GF-D8 (cell line): ENCODE results near the gene NHLH1.

ENCODE experiments used
- DNase-seq: peaks from one replicate; lab custom pipeline; 2025; lab: John Stamatoyannopoulos, UW

NHLH1 gene

DNA sequence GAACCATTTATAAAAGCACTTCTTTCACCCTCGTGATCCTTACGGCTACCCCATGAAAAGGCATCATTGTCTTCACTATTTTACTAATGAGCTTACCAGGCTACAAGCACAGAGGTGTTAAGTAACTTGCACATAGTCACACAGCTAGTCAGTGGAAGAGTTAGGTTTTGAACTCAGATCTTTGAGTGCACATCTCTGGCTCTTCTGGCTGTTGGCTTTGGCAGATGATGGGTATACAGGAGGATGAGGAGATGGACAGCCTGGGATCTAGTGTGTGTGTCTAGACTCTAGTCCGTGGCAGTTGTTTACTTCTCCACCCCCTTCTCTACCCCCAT is 45.1 kb downstream of the NHLH1 start:
- DNase-seq = no peak

DNA sequence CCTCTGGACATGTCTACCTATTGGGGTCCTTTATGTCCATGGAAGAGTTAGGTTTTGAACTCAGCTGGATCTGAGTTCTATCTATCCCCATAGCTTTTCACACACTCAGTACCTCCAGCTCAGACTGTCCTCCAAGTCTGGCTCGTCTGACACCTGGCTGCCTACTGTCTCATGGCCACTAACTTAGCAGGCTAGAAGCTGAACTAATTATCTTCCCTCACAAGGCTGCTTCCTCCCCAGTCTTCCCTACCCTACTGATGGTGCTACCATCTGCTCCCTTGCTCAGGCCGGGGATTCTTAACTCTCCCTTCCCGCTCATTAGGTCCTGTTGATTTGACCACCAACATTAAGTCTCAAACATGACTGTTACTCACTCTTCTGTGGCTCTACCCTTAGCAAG is 46.8 kb downstream of the NHLH1 start:
- no peak for DNase-seq

DNA sequence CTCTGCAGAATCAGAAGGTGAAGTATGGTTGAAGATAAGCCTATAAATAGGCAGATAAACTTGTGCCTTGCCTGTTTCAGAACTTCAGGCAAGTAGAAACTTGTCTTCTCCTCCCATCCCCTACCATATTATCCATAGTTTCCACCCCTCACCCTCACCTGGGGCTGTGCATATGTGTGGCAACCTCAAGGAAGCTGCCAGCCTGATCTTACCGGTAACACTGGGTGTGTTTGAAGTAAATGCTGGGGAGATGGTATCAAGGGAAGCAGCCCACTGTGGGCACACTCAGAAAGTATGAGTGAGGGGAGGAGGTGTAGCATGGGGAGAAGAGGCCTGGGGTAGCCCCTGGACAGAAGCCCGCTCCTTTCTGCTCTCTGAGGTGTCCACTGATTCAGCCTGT is 48.0 kb downstream of the NHLH1 start:
- DNase-seq = no peak

DNA sequence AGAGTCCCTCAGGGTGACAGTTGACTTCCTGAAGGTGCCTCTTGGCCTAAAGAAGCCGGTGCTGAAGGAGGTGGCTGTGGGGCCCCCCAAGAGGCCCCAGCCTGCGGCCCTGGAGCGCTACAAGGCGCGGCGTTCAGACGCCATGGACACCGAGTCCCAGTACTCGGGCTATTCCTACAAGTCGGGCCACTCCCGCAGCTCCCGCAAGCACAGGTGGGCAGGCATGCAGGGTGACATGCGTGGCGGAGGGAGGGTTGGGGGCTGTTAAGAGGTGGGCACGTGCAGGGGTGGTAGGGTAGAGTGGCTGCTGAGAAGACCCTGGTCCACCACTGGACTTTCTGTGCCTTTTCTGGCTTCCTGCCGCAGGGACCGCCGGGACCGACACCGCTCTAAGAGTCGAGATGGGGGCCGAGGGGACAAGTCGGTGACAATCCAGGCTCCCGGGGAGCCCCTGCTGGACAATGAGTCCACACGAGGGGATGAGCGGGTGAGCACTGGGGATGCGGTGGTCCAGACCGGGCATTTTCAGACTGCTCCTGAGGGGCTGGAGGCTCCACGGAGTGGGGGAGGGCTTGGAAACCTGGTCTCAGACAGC is 48.9 kb downstream of the NHLH1 start:
- no peak for DNase-seq

DNA sequence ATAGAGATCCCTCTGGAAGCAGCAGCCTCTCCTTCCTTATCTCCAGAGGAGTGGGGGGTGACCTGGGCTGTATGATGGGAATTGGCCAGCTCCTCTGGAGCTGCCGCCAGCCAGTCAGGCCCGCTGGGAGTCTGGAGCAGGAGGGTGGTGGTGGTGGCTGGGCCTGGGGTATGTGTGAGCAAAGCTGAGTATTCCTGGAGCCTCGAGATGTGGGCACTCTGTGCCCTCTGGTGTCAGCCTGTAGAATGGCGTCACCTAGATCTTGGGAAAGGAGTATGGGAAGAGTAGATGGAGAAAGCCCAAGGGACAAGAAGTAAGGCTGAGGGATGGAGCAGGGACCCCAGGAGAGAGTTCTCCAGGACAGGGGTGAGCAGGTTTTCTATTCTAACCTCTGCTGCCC is 49.5 kb downstream of the NHLH1 start:
- no peak for DNase-seq

DNA sequence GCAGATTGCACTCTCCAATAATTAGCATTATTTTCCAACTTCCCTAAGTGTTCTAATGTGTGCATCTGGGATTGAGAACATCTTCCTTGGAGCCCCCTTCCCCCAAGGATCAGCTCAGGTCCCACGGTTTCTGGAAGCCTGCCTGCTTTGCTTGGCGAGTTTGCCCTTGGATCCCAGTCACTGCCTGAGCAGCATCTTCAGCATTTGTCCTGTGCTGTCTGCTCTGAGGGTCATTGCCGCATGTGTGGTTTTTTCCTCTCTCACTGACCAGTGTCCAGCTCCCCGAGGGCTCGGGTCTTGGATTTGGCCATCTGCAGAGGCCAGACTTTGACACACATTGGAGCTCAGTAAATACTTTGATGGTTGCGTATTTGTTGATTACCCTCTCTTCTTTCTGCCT is 51.6 kb downstream of the NHLH1 start:
- no peak for DNase-seq

DNA sequence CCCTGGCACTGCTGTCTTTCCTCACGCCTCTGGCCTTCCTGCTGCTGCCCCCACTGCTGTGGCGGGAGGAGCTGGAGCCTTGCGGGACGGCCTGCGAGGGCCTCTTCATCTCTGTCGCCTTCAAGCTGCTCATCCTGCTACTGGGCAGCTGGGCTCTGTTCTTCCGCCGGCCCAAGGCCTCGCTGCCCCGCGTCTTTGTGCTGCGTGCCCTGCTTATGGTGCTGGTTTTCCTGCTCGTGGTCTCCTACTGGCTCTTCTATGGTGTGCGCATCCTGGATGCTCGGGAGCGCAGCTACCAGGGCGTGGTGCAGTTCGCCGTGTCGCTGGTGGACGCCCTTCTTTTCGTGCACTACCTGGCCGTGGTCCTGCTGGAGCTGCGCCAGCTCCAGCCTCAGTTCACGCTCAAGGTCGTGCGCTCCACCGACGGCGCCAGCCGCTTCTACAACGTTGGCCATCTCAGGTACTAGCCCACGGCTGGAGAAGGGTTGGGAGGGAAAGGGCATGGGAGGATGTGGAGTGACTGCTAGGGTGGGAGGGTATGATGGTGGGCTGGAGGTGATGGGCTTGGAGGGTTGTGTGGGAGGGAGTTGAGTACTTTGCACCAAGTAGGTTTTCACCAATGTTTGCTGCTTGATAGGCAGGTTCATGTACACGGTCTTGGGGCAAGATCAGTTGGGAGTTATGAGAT is 52.4 kb downstream of the NHLH1 start:
- no peak for DNase-seq

DNA sequence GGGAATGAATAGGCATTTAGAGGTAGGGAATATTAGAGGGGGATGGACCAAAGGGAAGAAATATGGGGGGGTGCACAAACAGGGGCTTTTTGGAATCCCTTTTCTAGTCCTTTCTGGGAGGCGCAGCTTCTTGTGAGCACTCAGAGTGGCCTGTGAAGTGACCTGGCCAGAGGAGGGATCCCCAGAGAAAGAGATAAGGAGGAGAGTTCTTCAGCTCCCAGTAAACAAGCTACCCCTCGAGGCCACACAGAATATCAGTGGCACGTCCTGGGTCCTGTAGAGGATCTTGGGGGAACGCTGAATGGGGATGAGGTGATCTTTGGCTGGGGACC is 52.9 kb downstream of the NHLH1 start:
- DNase-seq = no peak

DNA sequence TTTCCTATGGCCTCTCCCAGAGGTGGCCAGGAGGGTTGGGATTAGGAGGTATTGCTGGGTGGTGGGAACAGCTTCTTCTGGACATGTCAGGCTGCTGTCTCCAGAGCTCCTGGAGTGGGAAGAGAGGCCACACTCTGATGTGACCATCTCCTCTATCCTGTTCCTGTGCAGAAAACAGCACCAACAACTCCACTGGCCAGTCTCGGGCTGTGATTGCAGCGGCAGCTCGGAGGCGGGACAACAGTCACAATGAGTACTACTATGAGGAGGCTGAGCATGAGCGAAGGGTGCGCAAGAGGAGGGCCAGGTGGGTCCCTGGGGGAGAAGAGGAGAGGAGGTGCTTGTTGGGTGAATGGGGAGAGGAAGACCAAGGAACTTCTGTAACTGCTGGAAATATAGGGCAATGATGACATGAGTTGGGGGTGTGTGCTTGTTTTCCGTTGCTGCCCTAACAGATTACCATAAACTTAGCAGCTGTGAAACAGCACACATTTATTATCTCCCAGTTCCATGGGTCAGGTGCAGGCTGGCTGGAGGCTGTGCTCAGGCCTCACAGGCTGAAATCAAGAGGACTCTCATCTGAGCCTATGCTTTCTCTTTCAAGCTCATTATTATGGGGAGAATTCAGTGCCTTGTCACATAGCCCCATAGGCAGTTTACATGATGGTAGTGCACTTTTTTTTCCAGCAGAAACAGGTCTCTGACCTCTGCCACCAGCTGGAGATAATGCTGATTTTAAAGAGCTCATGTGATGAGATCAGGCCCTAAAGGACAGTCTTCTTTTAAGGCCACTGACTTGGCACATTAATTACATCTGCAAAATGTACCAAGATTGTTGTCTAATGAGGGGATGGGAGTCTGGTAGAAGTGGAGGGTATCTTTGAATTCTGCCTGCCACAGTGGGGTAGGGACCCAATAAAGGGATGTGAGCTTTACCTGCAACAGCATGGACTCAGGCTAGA is 54.3 kb downstream of the NHLH1 start:
- no peak for DNase-seq

DNA sequence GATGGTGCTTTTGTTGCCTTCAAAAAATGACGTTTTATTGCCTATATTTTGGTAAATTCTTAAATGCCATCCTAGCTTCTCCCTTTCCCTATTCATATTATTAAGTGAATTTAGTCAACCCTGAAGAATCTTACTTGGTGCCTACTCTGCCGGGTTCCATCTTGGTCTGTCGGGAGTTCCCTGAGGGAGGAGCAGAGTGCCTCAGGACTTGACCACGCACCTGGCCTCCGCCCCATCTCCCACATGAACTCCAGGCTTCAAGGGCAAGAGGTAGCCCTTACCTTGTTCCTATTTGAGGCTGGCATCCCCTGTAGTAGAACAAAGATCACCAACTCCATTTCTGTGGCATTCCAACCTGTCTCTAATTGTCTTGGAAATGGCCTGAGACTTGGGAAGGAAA is 55.0 kb downstream of the NHLH1 start:
- no peak for DNase-seq
